Kidney (tissue), 14 donors: ENCODE measurements around the gene KCNT1. TPM values are rescaled to one million over a fixed set of nuclear protein-coding genes. Genes with fewer than 3 reads are reported as not detected.

ENCODE experiments used
- DNase-seq, 5 donors: peaks; one replicate each; pipeline ENCODE4 v3.0.0-alpha.2; 2013 to 2020
- FAIRE-seq: peaks from 2 replicates; lab custom pipeline; 2012; peaks lifted over from hg19 to GRCh38; lab: Jason Lieb, UNC
- H3K27ac ChIP-seq, 2 donors: one replicate each; pipeline ENCODE4 v1.7.0; 2013; ENCODE audit warnings: low read depth in 2 of 2, low read length in 2 of 2, inconsistent platforms in 1 of 2
- H3K27me3 ChIP-seq: one replicate; pipeline ENCODE4 v1.7.1; 2013; ENCODE audit warnings: low read length, inconsistent platforms; ENCODE audit not compliant: control insufficient read depth, insufficient read depth
- H3K36me3 ChIP-seq, 3 donors: one replicate each; pipeline versions ENCODE4 v1.7.0 to v1.7.1; 2013; ENCODE audit warnings: low read length in 3 of 3, control low read depth in 1 of 3, inconsistent platforms in 1 of 3; ENCODE audit not compliant: insufficient read depth in 3 of 3, control insufficient read depth in 2 of 3
- H3K4me1 ChIP-seq, 3 donors: one replicate each; pipeline versions ENCODE4 v1.7.0 to v1.7.1; 2013; ENCODE audit warnings: low read length in 3 of 3, inconsistent platforms in 1 of 3, low read depth in 1 of 3; ENCODE audit not compliant: control insufficient read depth in 2 of 3, insufficient read depth in 2 of 3
- H3K4me3 ChIP-seq, 3 donors: one replicate each; pipeline versions ENCODE4 v1.7.0 to v1.8.1; 2013; ENCODE audit warnings: low read length in 3 of 3, control low read depth in 1 of 3, inconsistent platforms in 1 of 3
- H3K9ac ChIP-seq, 3 donors: one replicate each; pipeline versions ENCODE4 v1.7.0 to v1.7.1; 2013; ENCODE audit warnings: low read length in 3 of 3, control low read depth in 1 of 3, inconsistent platforms in 1 of 3
- H3K9me3 ChIP-seq, 3 donors: one replicate each; pipeline versions ENCODE4 v1.7.0 to v1.7.1; 2013; ENCODE audit warnings: low read length in 3 of 3, control low read depth in 1 of 3, inconsistent platforms in 1 of 3; ENCODE audit not compliant: control insufficient read depth in 2 of 3, insufficient read depth in 1 of 3
- intact Hi-C: fragments of 100-400 bp; cut with DNase I; formaldehyde crosslinking; loops from one replicate; pipeline ENCODE4 v1.11.1; 2022
- polyA plus RNA-seq: library from polyadenylated mRNA; stranded (reverse); fragments of 350-450 nt; fragmentation: Illumina TruSeq; extraction: RNeasy Lipid Tissue Mini Kit (QIAGEN cat#74804); gene quantifications from one replicate; pipeline ENCODE4 v1.2.3, GENCODE V29; 2014; ENCODE audit warnings: low read depth, low replicate concordance; ENCODE audit not compliant: insufficient read depth
- total RNA-seq: library from RNA; stranded (reverse); fragmentation: NEBNext Ultra II Directional; extraction: Animal tissue kit (Norgen Biotek cat#: 25700); gene quantifications from one replicate; pipeline ENCODE4 v1.2.1, GENCODE V29; 2021
- TF ChIP-seq, protein P1 (sequence below): IDR thresholded peaks from 3 replicates; pipeline ENCODE4 v1.5.1; 2012; ENCODE audit warnings: mild to moderate bottlenecking, moderate library complexity, borderline replicate concordance; ENCODE audit not compliant: insufficient read depth; ENCODE audit errors: extremely low read depth
- donor health status: control.
- donor health status: control.
- donor health status: control.
- donor health status: control.
- donor health status: control.
- donor health status: DM: yes; HTN: yes; CAD: no.
- donor health status: Normal renal cell carcinoma (clear cell type).

The KCNT1 gene
- total and polyA plus RNA-seq, 2 donors from 2014 or later = 0.15 TPM; not detected in 1

DNA sequence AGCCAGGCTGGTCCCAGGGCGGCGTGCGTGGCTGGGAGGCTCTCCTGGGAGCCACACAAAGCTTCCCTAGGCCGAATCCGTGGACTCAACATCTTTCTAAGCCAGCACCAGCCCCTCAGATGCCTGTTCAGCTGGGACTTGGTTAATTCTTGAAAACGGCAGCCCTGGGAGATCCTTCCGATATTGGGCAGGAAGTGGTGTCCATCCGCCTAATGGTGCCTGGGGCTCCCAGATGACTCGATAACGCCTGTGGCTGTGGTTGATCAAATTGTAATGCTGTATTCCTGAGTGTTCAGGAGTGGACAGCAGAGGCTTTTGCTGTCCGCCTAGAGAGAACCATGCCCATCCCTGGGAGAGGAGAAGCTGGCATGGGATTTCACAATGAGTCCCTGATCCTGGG lies 14.1 kb downstream of the KCNT1 start:
- Histone ChIP-seq H3K27ac (no peak overlapping the region), H3K36me3 (no peaks in the 10 kb centered on the region), H3K9me3 (no peaks in the 10 kb centered on the region), H3K9ac (no peak overlapping the region), H3K27me3 (no peaks in the 10 kb centered on the region), H3K4me3 (no peak overlapping the region), H3K4me1 (no peaks in the 10 kb centered on the region)
- FAIRE-seq = no peak
- TF ChIP-seq, protein P1, sequence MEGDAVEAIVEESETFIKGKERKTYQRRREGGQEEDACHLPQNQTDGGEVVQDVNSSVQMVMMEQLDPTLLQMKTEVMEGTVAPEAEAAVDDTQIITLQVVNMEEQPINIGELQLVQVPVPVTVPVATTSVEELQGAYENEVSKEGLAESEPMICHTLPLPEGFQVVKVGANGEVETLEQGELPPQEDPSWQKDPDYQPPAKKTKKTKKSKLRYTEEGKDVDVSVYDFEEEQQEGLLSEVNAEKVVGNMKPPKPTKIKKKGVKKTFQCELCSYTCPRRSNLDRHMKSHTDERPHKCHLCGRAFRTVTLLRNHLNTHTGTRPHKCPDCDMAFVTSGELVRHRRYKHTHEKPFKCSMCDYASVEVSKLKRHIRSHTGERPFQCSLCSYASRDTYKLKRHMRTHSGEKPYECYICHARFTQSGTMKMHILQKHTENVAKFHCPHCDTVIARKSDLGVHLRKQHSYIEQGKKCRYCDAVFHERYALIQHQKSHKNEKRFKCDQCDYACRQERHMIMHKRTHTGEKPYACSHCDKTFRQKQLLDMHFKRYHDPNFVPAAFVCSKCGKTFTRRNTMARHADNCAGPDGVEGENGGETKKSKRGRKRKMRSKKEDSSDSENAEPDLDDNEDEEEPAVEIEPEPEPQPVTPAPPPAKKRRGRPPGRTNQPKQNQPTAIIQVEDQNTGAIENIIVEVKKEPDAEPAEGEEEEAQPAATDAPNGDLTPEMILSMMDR = no peak
- DNase-seq = no peak
- intact Hi-C loops = no loop called here

DNA sequence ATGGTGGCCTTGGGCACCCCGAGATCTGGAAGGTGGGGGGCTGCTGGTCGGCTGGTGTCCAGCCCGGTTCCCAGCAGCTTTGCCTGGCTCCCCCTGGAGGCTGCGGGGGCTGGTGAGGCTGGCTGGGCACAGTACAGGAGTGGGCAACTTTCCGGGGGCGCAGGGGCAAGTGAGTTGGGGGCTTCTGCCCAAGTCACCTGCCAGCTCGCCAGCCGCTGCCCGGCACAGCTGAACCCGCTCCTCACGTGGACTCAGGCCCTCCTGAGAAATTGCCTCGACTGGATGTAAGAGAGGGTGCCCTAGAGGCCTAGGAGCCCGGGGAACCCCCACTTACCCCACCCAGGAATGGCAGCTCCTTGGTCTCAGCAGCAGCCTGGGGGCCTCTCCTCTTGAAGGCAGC lies 15.4 kb downstream of the KCNT1 start:
- DNase-seq = no peak
- H3K27ac ChIP-seq = no peak overlapping the region
- no peaks in the 10 kb centered on the region for H3K4me1 ChIP-seq
- TF ChIP-seq, protein P1 = no peak
- FAIRE-seq = no peak
- H3K9ac ChIP-seq = no peak overlapping the region
- no peaks in the 10 kb centered on the region for H3K36me3 ChIP-seq
- no peaks in the 10 kb centered on the region for H3K9me3 ChIP-seq
- intact Hi-C loops = no loop called here
- no peaks in the 10 kb centered on the region for H3K27me3 ChIP-seq
- no peak overlapping the region for H3K4me3 ChIP-seq

DNA sequence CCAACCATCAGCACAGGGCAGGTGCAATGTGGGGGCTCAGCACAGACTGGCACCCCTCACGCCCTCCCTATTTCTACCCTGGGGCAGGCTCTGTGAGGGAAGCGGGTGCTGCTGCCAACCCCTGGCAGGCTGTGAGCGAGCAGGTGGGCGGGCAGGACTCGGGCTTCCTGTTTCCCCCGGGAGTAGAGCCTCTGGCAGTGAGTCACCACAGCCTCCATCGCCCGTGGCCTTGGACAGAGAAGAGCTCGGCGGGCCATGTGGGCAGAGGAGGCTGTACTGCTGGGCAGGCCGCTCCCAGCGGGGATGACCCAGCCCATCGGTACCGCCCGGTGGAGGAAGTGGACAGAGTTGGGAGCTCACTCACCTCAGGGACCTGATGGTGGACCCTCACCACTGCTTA lies 16.6 kb downstream of the KCNT1 start:
- no peak overlapping the region for H3K9ac ChIP-seq
- TF ChIP-seq, protein P1 = no peak
- intact Hi-C loops = no loop called here
- DNase-seq = no peak
- H3K4me3 ChIP-seq = no peak overlapping the region
- no peaks in the 10 kb centered on the region for H3K9me3 ChIP-seq
- no peak overlapping the region for H3K27ac ChIP-seq
- H3K27me3 ChIP-seq = no peaks in the 10 kb centered on the region
- H3K36me3 ChIP-seq = no peaks in the 10 kb centered on the region
- no peaks in the 10 kb centered on the region for H3K4me1 ChIP-seq
- FAIRE-seq = no peak

DNA sequence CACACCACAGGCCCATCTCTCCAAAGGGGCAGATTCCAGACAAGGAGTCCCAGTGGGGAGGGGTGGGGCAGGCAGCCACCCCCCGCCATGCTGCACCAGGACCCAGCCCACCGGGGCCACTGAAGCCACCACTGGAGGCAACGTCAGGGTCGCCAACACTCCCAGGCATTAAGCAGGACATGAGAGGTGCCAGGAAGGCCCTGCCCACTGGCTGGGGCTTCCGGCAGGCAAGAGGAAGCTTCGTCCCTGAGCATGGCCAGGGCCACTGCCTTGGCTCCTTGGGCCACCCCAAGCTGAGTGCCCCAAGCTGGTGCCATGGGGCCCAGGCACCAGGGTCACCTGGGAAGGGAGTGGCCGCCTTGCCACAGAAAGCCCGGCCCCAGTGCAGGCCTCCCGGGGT lies 17.5 kb downstream of the KCNT1 start:
- Histone ChIP-seq H3K27me3 (no peaks in the 10 kb centered on the region), H3K27ac (no peak overlapping the region), H3K4me1 (no peaks in the 10 kb centered on the region), H3K4me3 (no peak overlapping the region), H3K9me3 (no peaks in the 10 kb centered on the region), H3K9ac (no peak overlapping the region), H3K36me3 (no peaks in the 10 kb centered on the region)
- DNase-seq (no peak), FAIRE-seq (no peak)
- TF ChIP-seq, protein P1 = no peak
- intact Hi-C loops = no loop called here
